Activated CD4-positive, alpha-beta T cell treated with anti-CD3 and anti-CD28 coated beads for 24 hours (primary cell): ENCODE results near the gene PRKAR2B.

Experiments used
- DNase-seq, 2 donors: peaks; one replicate each; pipeline ENCODE4 v3.0.0-alpha.2; 2020; ENCODE audit warnings: low read depth in 2 of 2

The PRKAR2B gene

GRCh38 chr7:107044347-107045194, at the start of gene PRKAR2B:
Gene PRKAR2B (plus strand): TSS chr7:107044705. CDS start chr7:107044908, 203 bp downstream.
- peak; percentile 47 to 53 for DNase-seq

GRCh38 chr7:106994833-106995232, 49.7 kb upstream of the PRKAR2B start:
- DNase-seq = no peak

- DNase-seq = no peak
Observed at GRCh38 chr7:106997487-106998271, 46.8 kb upstream of the PRKAR2B start.

GRCh38 chr7:106999023-106999422, 45.5 kb upstream of the PRKAR2B start:
- DNase-seq = no peak

GRCh38 chr7:107001490-107001889, 43.0 kb upstream of the PRKAR2B start:
- DNase-seq = no peak

- DNase-seq = no peak
Observed at GRCh38 chr7:107002126-107002525, 42.4 kb upstream of the PRKAR2B start.

- DNase-seq = no peak
Observed at GRCh38 chr7:107002529-107002998, 41.9 kb upstream of the PRKAR2B start.

GRCh38 chr7:107007007-107007891, 37.3 kb upstream of the PRKAR2B start:
- DNase-seq = no peak

GRCh38 chr7:107007892-107008287, 36.6 kb upstream of the PRKAR2B start:
- no peak for DNase-seq

- DNase-seq = no peak
Observed at GRCh38 chr7:107009846-107010203, 34.7 kb upstream of the PRKAR2B start.

- no peak for DNase-seq
Observed at GRCh38 chr7:107012691-107013090, 31.8 kb upstream of the PRKAR2B start.

- no peak for DNase-seq
Observed at GRCh38 chr7:107014387-107015023, 30.0 kb upstream of the PRKAR2B start.

GRCh38 chr7:107016312-107016711, 28.2 kb upstream of the PRKAR2B start:
- no peak for DNase-seq

- DNase-seq = no peak
Observed at GRCh38 chr7:107017965-107018719, 26.4 kb upstream of the PRKAR2B start.

GRCh38 chr7:107020400-107020799, 24.1 kb upstream of the PRKAR2B start:
- no peak for DNase-seq

- DNase-seq = no peak
Observed at GRCh38 chr7:107021600-107021999, 22.9 kb upstream of the PRKAR2B start.

GRCh38 chr7:107023522-107024151, 20.9 kb upstream of the PRKAR2B start:
- DNase-seq = no peak

- DNase-seq = no peak
Observed at GRCh38 chr7:107024906-107025305, 19.6 kb upstream of the PRKAR2B start.

- DNase-seq = no peak
Observed at GRCh38 chr7:107025449-107026103, 18.9 kb upstream of the PRKAR2B start.

- no peak for DNase-seq
Observed at GRCh38 chr7:107026166-107026565, 18.3 kb upstream of the PRKAR2B start.
